DOHH2 (cell line): ENCODE data around the gene TBC1D10A.

ENCODE experiments used
- H3F3A ChIP-seq: fragments of 200-600 bp; sonication (generic), shearing (Covaris generic); 2 replicates; pipeline ENCODE4 v1.6.0; 2016; ENCODE audit warnings: antibody characterized with exemption, mild to moderate bottlenecking; ENCODE audit not compliant: control insufficient read depth, insufficient read depth
- H3K27ac ChIP-seq: fragments of 200-600 bp; sonication (generic); 2 replicates; pipeline ENCODE4 v1.5.1; 2014; ENCODE audit warnings: low read depth, mild to moderate bottlenecking, low read length, moderate library complexity
- H3K27me3 ChIP-seq: fragments of 200-600 bp; sonication (generic); 2 replicates; pipeline ENCODE4 v1.6.1; 2014; ENCODE audit warnings: mild to moderate bottlenecking, low read length, mixed read lengths; ENCODE audit not compliant: control insufficient read depth
- H3K36me3 ChIP-seq: fragments of 200-600 bp; sonication (generic); 2 replicates; pipeline ENCODE4 v1.6.1; 2014; ENCODE audit warnings: mild to moderate bottlenecking, low read length, moderate library complexity, mixed read lengths; ENCODE audit not compliant: control insufficient read depth
- H3K4me1 ChIP-seq: fragments of 200-600 bp; sonication (generic); 2 replicates; pipeline ENCODE4 v1.6.1; 2014; ENCODE audit warnings: mild to moderate bottlenecking, low read length, mixed read lengths; ENCODE audit not compliant: control insufficient read depth
- H3K4me2 ChIP-seq: fragments of 200-600 bp; sonication (generic); 2 replicates; pipeline ENCODE4 v1.6.0; 2014; ENCODE audit warnings: mild to moderate bottlenecking, low read length, moderate library complexity
- H3K4me3 ChIP-seq: fragments of 200-600 bp; sonication (generic); 2 replicates; pipeline ENCODE4 v1.5.1; 2014; ENCODE audit warnings: mild to moderate bottlenecking, low read length, mixed read lengths
- H3K79me2 ChIP-seq: fragments of 200-600 bp; sonication (generic); 2 replicates; pipeline ENCODE4 v1.6.1; 2014; ENCODE audit warnings: mild to moderate bottlenecking, low read length, mixed read lengths; ENCODE audit not compliant: control insufficient read depth
- H3K9me2 ChIP-seq: fragments of 200-600 bp; sonication (generic); replicated peaks from 2 replicates; pipeline ENCODE4 v1.6.1; 2014; ENCODE audit warnings: mild to moderate bottlenecking, low read length, mixed read lengths; ENCODE audit not compliant: control insufficient read depth
- H3K9me3 ChIP-seq: fragments of 200-600 bp; sonication (generic); 2 replicates; pipeline ENCODE4 v1.6.1; 2014; ENCODE audit warnings: antibody characterized with exemption, low read length, mixed read lengths; ENCODE audit not compliant: control insufficient read depth, insufficient read depth
- H4K20me1 ChIP-seq: fragments of 200-600 bp; sonication (generic); 2 replicates; pipeline ENCODE4 v1.6.0; 2014; ENCODE audit warnings: low read depth, mild to moderate bottlenecking, antibody characterized with exemption, low read length, moderate library complexity; ENCODE audit not compliant: control insufficient read depth, insufficient read depth
- CTCF ChIP-seq: fragments of 200-600 bp; sonication (generic); IDR thresholded peaks from one replicate; pipeline ENCODE4 v1.5.1; 2014; ENCODE audit warnings: antibody characterized with exemption, mild to moderate bottlenecking, low read depth, low read length; ENCODE audit not compliant: poor library complexity, severe bottlenecking
- EZH2phosphoT487 ChIP-seq: fragments of 200-600 bp; sonication (generic); IDR thresholded peaks from 2 replicates; pipeline ENCODE4 v1.6.1; 2017; ENCODE audit warnings: borderline replicate concordance, mild to moderate bottlenecking, antibody characterized with exemption, low read length, moderate library complexity, mixed read lengths

The TBC1D10A gene

GRCh38 chr22:30284172-30284571, 42.6 kb downstream of the TBC1D10A start:
- Histone ChIP-seq H3K27ac (no peak overlapping the region), H3K4me1 (peaks cover 14% of the 10 kb centered on the region)

GRCh38 chr22:30283342-30283741, 43.4 kb downstream of the TBC1D10A start:
- H3K4me3 ChIP-seq, result no peak overlapping the region
- H3F3A ChIP-seq, result peaks cover 4% of the 10 kb centered on the region; the same call in 1 of the 2 replicates
- no peaks in the 10 kb centered on the region for H3K9me3 ChIP-seq
- no peak for TF ChIP-seq EZH2phosphoT487
- no peak for TF ChIP-seq CTCF
- no peaks in the 10 kb centered on the region for H3K79me2 ChIP-seq
- peaks cover 3% of the 10 kb centered on the region; the same call in 1 of the 2 replicates for H3K27me3 ChIP-seq
- no peak overlapping the region for H3K4me2 ChIP-seq
- H3K9me2 ChIP-seq, result no peaks in the 10 kb centered on the region
- no peaks in the 10 kb centered on the region for H3K36me3 ChIP-seq
- H4K20me1 ChIP-seq, result peaks cover 3% of the 10 kb centered on the region; the same call in 1 of the 2 replicates
- H3K4me1 ChIP-seq, result peaks cover 5% of the 10 kb centered on the region
- H3K27ac ChIP-seq, result no peak overlapping the region

More at GRCh38 chr22:30284172-30284571, 42.6 kb downstream of the TBC1D10A start:
- H3K79me2 ChIP-seq, result no peaks in the 10 kb centered on the region
- peaks cover 4% of the 10 kb centered on the region; the same call in 1 of the 2 replicates for H3F3A ChIP-seq
- H4K20me1 ChIP-seq, result peaks cover 3% of the 10 kb centered on the region; the same call in 1 of the 2 replicates
- H3K9me3 ChIP-seq, result no peaks in the 10 kb centered on the region
- H3K27me3 ChIP-seq, result peaks cover 3% of the 10 kb centered on the region; the same call in 1 of the 2 replicates
- H3K9me2 ChIP-seq, result no peaks in the 10 kb centered on the region
- no peak for TF ChIP-seq EZH2phosphoT487
- no peak for TF ChIP-seq CTCF
- H3K36me3 ChIP-seq, result no peaks in the 10 kb centered on the region
- no peak overlapping the region for H3K4me2 ChIP-seq
- no peak overlapping the region for H3K4me3 ChIP-seq

GRCh38 chr22:30282616-30283046, 44.1 kb downstream of the TBC1D10A start:
- Histone ChIP-seq H3K9me2 (no peaks in the 10 kb centered on the region), H3F3A (no peaks in the 10 kb centered on the region), H3K36me3 (no peaks in the 10 kb centered on the region), H3K27me3 (peaks cover 3% of the 10 kb centered on the region; the same call in 1 of the 2 replicates), H4K20me1 (peaks cover 3% of the 10 kb centered on the region; the same call in 1 of the 2 replicates), H3K4me2 (no peak overlapping the region), H3K79me2 (no peaks in the 10 kb centered on the region), H3K4me3 (no peak overlapping the region), H3K4me1 (no peaks in the 10 kb centered on the region), H3K27ac (no peak overlapping the region), H3K9me3 (no peaks in the 10 kb centered on the region)
- TF ChIP-seq CTCF (no peak), EZH2phosphoT487 (no peak)
